ENCODE results near the gene AUTS2.
"Not testable (repeated sequence)": the region's sequence is repeated elsewhere in the genome, so short reads cannot be mapped to it uniquely, and the experiment has no call there.

AUTS2 gene

GRCh38 chr7:70812511-70812910 lies 1214.2 kb downstream of the AUTS2 start:
- DNase-seq (ENCODE audit: low spot score) = no peak

- DNase-seq (ENCODE audit: low spot score) = not testable (repeated sequence)
These were observed 1224.2 kb downstream of the AUTS2 start for GRCh38 chr7:70822490-70822889.

GRCh38 chr7:70829221-70830059 lies 1231.2 kb downstream of the AUTS2 start:
- DNase-seq (ENCODE audit: low spot score) = peak; percentile 88

DNA sequence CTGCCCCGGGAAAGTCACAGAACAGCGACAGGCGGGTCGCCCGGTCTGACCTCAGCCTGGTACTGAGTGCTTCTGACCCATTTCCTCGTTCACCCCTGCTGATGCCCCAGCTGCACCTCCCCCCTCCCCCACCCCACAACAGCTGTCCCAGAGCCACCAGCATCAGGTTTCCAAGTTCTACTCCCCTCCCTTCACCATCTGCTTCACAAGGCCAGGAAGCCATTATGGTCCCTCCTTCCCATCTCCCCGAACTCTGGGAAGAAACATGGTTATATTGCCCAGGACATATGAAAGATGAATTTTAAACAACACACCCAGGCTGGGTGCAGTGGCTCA lies 1231.8 kb downstream of the AUTS2 start:
- DNase-seq (ENCODE audit: low spot score) = no peak

- no peak for DNase-seq (ENCODE audit: low spot score)
These were observed 1232.2 kb downstream of the AUTS2 start for GRCh38 chr7:70830426-70830825.

DNA sequence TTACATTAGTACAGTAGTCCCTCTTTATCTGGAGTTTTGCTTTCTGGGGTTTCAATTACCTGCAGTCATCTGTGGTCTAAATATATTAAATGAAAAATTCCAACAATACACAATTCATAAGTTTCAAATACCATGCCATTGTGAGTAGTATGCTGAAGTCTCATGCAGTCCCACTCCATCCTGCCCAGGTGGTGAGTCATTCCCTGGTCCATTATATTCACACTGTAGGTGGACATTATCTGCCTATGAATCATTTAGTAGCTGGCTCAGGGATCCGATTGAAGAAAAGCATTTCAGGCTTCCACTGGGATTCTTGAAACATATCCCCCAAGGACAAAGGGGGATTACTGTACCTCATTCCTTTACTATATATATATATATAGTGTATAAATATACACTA lies 1235.5 kb downstream of the AUTS2 start:
- DNase-seq (ENCODE audit: low spot score) = no peak

GRCh38 chr7:70834424-70834823 lies 1236.1 kb downstream of the AUTS2 start:
- DNase-seq (ENCODE audit: low spot score) = no peak

DNA sequence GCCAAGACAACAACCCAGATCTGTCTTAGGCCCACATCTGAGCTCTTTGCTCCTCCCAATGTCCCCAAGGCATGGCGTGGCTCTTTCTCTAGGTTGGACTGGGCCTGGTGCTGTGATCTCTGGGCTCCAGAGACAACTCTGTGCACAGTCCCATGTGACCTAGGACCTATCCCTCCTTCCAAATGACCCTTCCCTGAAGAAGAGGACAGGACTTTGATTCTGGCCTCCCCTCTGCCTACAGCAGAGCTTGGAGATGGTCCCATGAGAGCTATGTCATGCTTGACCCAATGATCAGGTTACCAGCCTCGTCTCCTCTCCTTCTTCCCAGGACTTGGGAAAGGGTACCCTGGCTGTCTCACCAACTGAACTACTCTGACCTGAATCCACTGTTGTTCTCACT lies 1237.4 kb downstream of the AUTS2 start:
- no peak for DNase-seq (ENCODE audit: low spot score)

- no peak for DNase-seq (ENCODE audit: low spot score)
These were observed 1238.0 kb downstream of the AUTS2 start for GRCh38 chr7:70836279-70836678.

DNA sequence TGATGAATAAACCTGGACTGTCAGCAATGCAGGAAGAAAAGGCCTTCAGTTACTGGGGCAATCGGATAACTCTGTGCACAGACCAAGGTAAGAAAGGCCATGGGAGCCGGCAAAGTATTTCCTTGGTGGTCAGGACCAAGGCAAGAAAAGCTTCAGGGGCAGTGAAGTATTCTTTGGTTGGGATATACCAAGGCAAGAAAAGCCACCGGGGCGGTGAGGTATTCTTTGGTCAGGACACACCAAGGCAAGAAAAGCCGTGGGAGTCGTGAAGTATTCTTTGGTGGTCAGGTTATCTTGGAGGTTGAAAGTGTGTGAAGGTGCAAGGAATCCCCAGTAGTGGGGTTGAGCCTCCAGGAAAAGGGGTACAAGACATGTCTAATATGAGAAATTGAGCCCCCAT lies 1238.7 kb downstream of the AUTS2 start:
- DNase-seq (ENCODE audit: low spot score) = no peak

DNA sequence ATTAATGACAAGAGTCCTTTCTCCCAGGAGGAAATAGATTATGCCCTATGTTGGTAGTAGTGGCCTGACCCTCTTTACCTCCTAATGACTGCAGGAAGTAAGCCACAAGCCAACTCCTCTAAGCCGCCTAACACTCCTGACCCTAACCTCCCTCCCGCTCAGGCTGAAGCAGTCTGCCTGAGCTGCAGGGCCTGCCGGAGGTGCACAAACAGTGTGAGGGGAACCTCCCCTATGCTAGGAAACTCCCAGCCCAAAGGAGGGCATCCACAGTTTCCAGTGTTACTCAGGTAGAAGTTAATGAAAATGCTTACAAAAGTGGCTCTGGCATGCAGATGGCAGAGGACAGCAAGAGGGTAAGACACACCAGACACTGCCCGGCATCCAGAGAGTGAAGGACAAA lies 1239.3 kb downstream of the AUTS2 start:
- no peak for DNase-seq (ENCODE audit: low spot score)

GRCh38 chr7:70838292-70838907 lies 1240.1 kb downstream of the AUTS2 start:
- no peak for DNase-seq (ENCODE audit: low spot score)

Data from D341Med (cell line).